GM18511 (cell line): Measurements from ENCODE around the gene CPN2.

Experiments used
- ATAC-seq: cut with Tn5 transposase; IDR thresholded peaks from one replicate; pipeline ENCODE4 v1.9.1; 2021; ENCODE audit warnings: mild to moderate bottlenecking, moderate library complexity; ENCODE audit not compliant: unreplicated experiment

Gene CPN2

GRCh38 chr3:194357681-194358080, 6.6 kb upstream of the CPN2 start:
- no peak for ATAC-seq

DNA sequence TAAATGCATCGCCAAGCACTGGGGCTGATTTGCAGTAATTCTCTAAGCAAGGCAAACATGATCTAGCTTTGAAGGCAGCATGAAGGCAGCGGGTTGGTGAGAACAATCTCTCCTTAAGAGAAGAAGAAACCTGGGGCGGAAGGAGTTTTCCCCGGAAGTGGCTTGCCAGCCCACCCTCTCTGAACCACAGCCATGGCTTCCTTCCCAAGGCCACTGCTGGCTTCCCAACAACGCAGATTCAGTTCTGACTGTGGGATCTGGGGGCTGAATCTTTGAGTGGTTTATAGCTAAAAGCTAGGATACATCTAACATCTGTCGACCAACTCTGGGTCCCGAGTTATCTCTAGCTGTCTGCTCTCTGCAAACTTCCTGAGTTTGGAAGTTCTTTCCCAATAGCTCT, 4.3 kb upstream of the CPN2 start:
- ATAC-seq: no peak

GRCh38 chr3:194354315-194354714, 3.2 kb upstream of the CPN2 start:
- ATAC-seq: no peak

DNA sequence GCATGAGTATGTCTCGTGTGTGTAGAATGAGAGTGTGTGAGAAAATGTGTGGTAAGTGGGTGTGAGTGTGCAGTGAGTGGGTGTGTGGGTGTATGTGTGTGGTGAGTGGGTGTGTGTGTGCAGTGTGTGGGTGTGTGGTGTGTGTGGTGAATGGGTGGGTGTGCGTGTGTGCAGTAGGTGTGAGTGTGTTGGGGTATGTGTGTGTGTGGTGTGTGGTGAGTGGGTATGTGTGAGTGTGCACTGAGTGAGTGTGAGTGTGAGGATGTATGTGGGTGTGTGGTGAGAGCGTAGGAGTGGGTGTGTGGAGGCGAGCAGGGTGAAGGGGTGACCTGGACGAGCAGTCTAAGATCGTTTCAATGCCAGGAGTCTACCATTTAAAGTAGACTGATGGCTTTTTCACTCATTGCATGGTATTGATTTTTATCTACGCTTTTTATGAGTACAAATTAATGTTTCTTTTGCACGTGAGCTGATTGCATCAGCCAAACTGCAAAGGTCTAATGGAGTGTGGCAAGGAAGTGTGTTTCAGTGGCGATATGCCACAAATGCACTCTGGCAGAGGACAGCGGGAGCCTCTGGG, 1.6 kb upstream of the CPN2 start:
- no peak for ATAC-seq

DNA sequence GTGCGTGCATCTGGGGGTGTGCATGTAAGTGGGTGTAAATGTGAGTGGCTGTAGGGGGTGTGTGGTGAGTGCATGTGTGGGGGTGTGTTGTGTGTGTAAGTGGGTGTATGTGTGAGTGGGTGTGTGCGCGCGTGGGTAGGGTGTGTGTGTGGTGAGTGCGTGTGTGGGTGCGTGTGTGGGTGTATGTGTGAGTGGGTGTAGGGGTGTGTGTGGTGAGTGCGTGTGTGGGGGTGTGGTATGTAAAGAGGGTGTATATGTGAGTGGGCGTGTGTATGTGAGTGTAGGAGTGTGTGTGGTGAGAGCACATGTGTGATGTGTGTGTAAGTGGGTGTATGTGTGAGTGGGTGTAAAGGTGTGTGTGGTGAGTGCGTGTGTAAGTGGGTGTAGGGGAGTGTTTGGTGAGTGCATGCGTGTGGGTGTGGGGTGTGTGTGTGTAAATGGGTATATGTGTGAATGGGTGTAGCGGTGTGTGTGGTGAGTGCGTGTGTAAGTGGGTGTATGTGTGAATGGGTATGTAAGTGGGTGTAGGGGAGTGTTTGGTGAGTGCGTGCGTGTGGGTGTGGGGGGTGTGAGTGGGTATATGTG, 916 bp upstream of the CPN2 start:
- ATAC-seq: no peak

DNA sequence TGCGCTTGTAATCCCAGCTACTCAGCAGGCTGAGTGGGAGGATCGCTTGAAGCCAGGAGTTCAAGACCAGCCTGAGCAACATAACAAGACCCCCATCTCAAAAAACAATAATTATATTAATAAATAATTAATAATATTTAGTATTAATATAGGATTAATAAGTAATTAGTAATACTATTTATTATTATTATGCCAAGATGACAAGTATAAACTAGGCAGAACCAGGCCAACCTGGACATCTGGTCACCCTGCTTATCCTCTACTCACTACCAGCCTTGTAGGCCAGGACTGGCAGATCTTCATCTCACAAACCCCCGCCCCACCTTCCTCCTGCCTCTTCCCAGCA, 429 bp downstream of the CPN2 start:
- ATAC-seq: no peak

DNA sequence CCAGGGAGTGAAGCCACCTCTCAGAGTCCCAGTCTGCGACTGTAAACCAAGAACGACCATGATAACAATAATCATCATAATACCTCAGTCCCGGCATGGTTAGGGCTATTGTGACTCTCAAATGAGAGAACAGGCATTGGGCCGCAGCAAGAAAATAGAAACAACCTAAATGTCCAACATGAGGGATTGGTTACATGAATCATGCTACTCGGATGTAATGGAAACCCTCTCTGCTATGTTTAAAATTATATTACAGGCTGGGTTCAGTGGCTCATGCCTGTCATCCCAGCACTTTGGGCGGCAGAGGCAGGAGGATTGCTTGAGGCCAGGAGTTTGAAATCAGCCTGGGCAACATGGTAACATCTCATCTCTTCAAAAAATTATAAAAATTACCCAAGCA, 2.8 kb downstream of the CPN2 start:
- no peak for ATAC-seq

- no peak for ATAC-seq
Measured at GRCh38 chr3:194346621-194347020, 4.5 kb downstream of the CPN2 start.

GRCh38 chr3:194346035-194346434, 5.1 kb downstream of the CPN2 start:
- no peak for ATAC-seq

- ATAC-seq: peak; percentile 54
Measured at GRCh38 chr3:194344012-194344411, 7.1 kb downstream of the CPN2 start.

GRCh38 chr3:194343561-194343893, 7.6 kb downstream of the CPN2 start:
- ATAC-seq: no peak

DNA sequence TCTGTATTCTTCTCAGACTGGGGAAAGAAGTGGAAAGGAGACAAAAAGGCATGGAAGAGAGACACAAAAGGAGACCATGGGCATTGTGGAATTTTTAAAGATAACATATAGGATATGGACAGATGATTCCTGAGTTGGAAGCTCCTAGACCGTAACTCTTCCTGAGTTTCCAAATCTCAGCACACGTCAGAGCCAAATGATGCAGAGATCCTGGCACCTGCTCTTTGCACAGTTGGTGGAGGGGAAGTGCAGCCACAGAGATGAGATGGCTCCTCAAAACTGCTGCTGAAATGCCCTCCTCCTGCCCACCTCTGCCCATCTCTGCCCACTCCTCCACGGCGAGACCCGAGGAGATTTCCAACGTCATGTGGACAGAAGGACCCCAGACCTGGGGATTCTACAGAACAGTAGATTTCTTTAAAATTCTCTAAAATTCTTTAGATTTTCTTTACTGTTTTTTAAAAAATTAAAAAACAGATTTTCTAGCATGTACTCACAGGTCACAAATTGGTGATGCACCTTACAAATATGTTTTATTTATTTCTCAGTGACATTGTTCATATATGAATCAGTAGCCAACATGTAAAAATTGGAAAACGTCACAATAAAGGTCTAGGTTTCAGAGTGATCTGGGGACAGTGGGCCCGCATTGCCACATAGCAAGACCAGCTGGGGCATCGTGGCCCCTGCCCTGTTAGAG, 8.1 kb downstream of the CPN2 start:
- no peak for ATAC-seq

- no peak for ATAC-seq
Measured at GRCh38 chr3:194340757-194341400, 10.2 kb downstream of the CPN2 start.

DNA sequence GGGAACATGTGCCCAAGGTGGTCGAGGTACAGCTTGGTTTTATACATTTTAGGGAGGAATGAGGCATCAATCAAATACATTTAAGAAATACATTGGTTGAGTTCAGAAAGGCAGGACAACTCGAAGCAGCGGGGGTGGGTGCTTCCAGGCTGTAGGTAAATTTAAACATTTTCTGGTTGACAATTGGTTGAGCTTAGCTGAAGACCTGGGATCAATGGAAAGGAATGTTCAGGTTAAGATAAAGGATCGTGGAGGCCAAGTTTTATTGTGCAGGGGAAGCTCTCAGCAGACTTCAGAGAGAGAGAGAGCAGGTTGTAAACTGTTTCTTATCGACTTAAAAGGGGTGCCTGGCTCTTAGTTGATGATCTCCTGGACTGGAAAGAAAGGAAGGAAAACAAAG, 11.3 kb downstream of the CPN2 start:
- no peak for ATAC-seq

- ATAC-seq: no peak
Measured at GRCh38 chr3:194339356-194339755, 11.8 kb downstream of the CPN2 start.

- no peak for ATAC-seq
Measured at GRCh38 chr3:194337965-194338753, 13.0 kb downstream of the CPN2 start.

DNA sequence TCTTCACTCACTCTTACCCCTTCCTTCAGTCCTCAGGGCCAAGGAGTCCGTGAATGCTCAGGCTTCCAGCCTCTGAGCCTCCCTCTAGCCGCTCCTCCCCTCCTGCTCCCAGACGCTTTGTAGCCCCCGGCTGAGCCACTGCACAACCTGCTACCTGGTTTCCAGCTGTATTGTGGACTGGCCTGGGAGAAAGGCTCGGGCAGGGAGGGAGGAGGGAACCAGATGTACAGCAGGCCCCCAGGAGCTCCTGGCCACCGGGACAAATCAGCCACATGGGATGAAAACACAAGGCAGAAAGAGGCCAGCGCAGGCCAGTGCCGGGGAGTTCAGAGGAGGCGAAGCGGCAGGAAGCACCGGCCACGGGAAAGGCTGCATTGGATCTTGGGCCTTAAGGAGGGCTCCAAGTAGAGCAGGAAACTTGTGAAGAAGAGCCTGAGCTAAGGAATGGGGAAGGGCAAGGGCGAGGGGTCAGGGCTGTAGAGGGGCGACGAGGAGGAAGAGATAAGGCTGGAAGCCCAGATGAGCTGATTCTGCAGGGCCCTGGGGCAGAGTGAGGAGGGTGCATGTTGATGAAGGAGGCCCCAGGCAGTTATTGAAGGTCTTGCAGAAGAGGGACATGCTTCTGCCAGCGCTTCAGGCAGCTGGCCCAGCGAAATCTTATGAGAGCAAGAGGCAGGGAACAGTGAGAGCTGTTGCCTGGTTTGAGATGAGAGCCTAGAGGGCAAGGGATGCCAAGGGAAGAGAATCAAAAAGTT, 14.3 kb downstream of the CPN2 start:
- no peak for ATAC-seq

GRCh38 chr3:194333981-194334320, 17.2 kb downstream of the CPN2 start:
- no peak for ATAC-seq

- peak; percentile 95 for ATAC-seq
Measured at GRCh38 chr3:194333212-194333980, 17.7 kb downstream of the CPN2 start.

- no peak for ATAC-seq
Measured at GRCh38 chr3:194332858-194333211, 18.3 kb downstream of the CPN2 start.
